H1 (cell line): ENCODE measurements around the gene DNTT. TPM values are rescaled to one million over a fixed set of nuclear protein-coding genes. Genes with fewer than 3 reads are reported as not detected.
A peak's percentile ranks its signal among the peaks of the same experiment; 100 is the strongest.

Experiments used
- BRCA1 ChIP-seq: IDR thresholded peaks from 2 replicates; pipeline ENCODE4 v1.6.1; 2012; ENCODE audit warnings: low read depth, low read length, improper control_type of control experiment
- CBX8 ChIP-seq: fragments of 300-800, 300-1000 bp; sonication (generic); IDR thresholded peaks from 2 replicates; pipeline ENCODE4 v1.7.1; 2016; ENCODE audit warnings: low read depth, low read length, borderline replicate concordance
- CHD7 ChIP-seq: fragments of 300-600 bp; sonication (generic); IDR thresholded peaks from 2 replicates; pipeline ENCODE4 v1.7.1; 2012; ENCODE audit warnings: low read length, moderate library complexity, mild to moderate bottlenecking, inconsistent platforms; ENCODE audit not compliant: insufficient replicate concordance
- CREB1 ChIP-seq: IDR thresholded peaks from 2 replicates; pipeline ENCODE4 v1.6.1; 2012; ENCODE audit warnings: inconsistent platforms
- POU5F1 ChIP-seq: IDR thresholded peaks from 2 replicates; pipeline ENCODE4 v1.6.1; 2011; ENCODE audit warnings: low read depth, mild to moderate bottlenecking, low read length, moderate library complexity
- RAD21 ChIP-seq, 2 experiments: IDR thresholded peaks in 1 of 2; conservative IDR thresholded peaks in 1 of 2; 2 replicates each; pipeline ENCODE4 v1.6.1; 2011; ENCODE audit warnings: low read depth in 2 of 2, low read length in 2 of 2, improper control_type of control experiment in 1 of 2, inconsistent platforms in 1 of 2, mild to moderate bottlenecking in 1 of 2, moderate library complexity in 1 of 2
- SP2 ChIP-seq: IDR thresholded peaks from 2 replicates; pipeline ENCODE4 v1.6.1; 2012; ENCODE audit warnings: mild to moderate bottlenecking, low read length, inconsistent platforms
- polyA plus RNA-seq, 7 experiments: library from polyadenylated mRNA; depleted of rRNA in 3 of 7; stranded (reverse) in 5 of 7; unstranded in 2 of 7; fragments of >200 nt in 5 of 7; fragments of 200-250 nt in 2 of 7; gene quantifications; 1 replicate in 5 of 7; 2 replicates in 1 of 7; 4 replicates in 1 of 7; pipeline versions ENCODE4 v1.2.1 to v1.2.3, GENCODE V29; 2011 to 2013; ENCODE audit warnings: missing spikeins in 2 of 7, mixed read lengths in 2 of 7
- total RNA-seq: library from RNA; stranded (reverse); fragmentation: NEBNext Ultra II Directional; extraction: Animal tissue kit (Norgen Biotek cat#: 25700); gene quantifications from 2 replicates; pipeline ENCODE4 v1.2.1, GENCODE V29; 2021

DNTT gene
- total and polyA plus RNA-seq, 2 of the 8 experiments (the other 6 are each of a cell fraction or from before 2014, with no cell fraction given) = not detected

DNA sequence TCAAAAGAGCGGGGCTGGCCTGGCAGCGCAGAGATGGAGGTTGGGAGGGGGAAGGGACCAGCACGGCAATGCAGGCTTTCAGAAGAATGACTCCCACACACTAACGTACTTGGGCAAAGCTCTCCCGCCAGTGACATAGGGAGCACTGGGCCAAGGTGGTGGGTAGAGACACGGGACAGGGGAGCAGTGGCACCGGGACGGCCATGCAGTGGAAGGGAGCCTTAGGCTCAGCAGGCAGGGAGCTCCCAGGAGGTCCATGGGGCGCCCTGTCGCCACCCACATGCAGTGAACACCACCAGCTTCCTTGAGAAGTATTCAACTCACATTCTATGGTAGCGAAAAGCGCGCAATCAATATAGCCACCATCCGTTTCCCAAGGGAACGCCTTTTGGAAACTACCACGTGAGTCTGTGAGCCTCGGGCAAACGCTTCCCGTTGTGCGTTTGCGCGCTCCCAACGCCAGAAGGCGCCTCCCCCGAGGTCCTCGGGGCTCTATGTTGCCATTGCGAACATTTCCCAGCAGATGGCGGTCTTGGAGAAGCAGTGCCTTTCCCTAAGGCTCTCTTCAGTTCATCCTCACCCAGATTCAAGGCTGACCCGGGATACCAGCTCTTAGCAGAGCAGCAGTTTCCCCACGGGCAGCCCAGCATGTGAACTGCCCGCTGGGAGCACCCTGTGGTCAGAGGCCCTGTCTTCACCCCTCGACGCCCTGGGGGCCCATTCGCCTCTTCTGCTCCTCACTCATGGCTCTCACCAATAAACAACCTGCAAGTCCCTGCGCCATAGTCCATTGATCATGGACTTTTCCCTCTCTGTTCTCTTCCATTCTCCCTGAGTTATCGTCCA lies 71.0 kb downstream of the DNTT start (continued):
- no peak for TF ChIP-seq CHD7
- TF ChIP-seq BRCA1 = no peak
- no peak for TF ChIP-seq SP2
- TF ChIP-seq CREB1 = no peak; the same call in 1 of the 2 replicates
- peak; percentile 95 to 96 for TF ChIP-seq RAD21 (IDR thresholded peaks at IDR 0.05 in 1 of 2, conservative IDR thresholded peaks at IDR 0.05 in 1 of 2; ENCODE audit: low read depth in 2 of 2, low read length in 2 of 2)
- no peak for TF ChIP-seq POU5F1
- no peak for TF ChIP-seq CBX8
- TF ChIP-seq, all 59 proteins: peak for 10
